ENCODE results near the gene FOXL2. TPM values are rescaled to one million over a fixed set of nuclear protein-coding genes. Genes with fewer than 3 reads are reported as not detected.

FOXL2 gene
- total and polyA plus RNA-seq, 2 experiments from 2014 or later, result not detected

DNA sequence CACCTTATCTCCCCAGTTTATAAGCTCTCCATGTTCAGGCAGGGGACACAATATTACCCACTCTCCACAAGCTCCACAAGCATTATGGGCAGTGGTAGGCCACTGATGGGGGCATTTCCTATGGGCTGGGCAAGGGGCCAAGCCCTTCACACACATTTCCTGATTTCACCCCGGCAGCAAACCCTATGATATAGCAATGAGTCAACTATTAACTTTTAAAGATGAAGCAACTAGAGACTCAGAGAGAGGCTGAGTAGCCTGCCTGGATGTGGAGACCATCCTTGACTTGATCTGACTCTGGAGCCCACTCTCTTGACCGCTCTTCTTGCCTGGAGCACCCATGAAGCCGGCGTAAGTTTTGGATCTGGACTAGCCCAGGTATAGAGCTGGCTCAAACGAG lies 27.5 kb upstream of the FOXL2 start:
- DNase-seq (ENCODE audit: low spot score), result no peak
- 88% methylated on average over 5 of the region's 5 CpGs for WGBS (ENCODE audit: low lambda C conversion rate, missing lambda C conversion rate)

DNA sequence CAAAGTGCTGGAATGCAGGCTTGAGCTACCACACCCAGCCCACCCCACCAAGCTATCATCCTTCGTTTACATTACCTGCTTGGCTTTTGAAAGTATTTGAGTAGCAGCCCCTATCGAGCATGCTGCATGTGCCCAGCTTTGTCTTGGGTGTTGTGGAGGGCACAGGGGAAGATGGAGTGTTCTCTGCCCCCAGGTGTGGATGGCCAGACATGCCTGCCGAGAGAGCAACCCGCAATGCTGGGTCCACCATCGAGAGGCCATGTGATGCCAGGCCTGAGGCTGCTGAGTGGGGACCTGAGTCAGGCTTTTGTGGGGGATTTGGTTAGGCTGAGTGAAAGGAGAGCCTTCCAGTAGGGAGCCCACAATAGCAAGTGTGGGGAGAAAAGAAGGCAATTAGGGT lies 26.0 kb upstream of the FOXL2 start:
- Histone ChIP-seq H3K9me3 (ENCODE audit: low read depth) (no peaks in the 10 kb centered on the region), H3K4me2 (no peak overlapping the region), H4K20me1 (ENCODE audit: insufficient read depth, poor library complexity, severe bottlenecking) (no peaks in the 10 kb centered on the region), H3K27ac (no peak overlapping the region), H3K36me3 (replicated peaks; ENCODE audit: insufficient read depth, low read depth) (no peaks in the 10 kb centered on the region), H2AFZ (no peak overlapping the region), H3K9me2 (replicated peaks; ENCODE audit: insufficient read depth) (no peaks in the 10 kb centered on the region), H3K27me3 (peaks cover 4% of the 10 kb centered on the region), H3K4me3 (no peak overlapping the region), H3K4me1 (ENCODE audit: insufficient read depth) (no peaks in the 10 kb centered on the region), H3K79me2 (no peaks in the 10 kb centered on the region)
- DNase-seq (ENCODE audit: low spot score), result no peak
- no peak for TF ChIP-seq EZH2 (IDR thresholded peaks at IDR 0.05; ENCODE audit: borderline replicate concordance)
- TF ChIP-seq EZH2phosphoT487 (IDR thresholded peaks at IDR 0.05; ENCODE audit: low read depth, severe bottlenecking, unreplicated experiment), result no peak
- TF ChIP-seq, protein P1, sequence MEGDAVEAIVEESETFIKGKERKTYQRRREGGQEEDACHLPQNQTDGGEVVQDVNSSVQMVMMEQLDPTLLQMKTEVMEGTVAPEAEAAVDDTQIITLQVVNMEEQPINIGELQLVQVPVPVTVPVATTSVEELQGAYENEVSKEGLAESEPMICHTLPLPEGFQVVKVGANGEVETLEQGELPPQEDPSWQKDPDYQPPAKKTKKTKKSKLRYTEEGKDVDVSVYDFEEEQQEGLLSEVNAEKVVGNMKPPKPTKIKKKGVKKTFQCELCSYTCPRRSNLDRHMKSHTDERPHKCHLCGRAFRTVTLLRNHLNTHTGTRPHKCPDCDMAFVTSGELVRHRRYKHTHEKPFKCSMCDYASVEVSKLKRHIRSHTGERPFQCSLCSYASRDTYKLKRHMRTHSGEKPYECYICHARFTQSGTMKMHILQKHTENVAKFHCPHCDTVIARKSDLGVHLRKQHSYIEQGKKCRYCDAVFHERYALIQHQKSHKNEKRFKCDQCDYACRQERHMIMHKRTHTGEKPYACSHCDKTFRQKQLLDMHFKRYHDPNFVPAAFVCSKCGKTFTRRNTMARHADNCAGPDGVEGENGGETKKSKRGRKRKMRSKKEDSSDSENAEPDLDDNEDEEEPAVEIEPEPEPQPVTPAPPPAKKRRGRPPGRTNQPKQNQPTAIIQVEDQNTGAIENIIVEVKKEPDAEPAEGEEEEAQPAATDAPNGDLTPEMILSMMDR (IDR thresholded peaks at IDR 0.05; ENCODE audit: poor library complexity), result no peak
- 81% methylated on average over 5 of the region's 5 CpGs for WGBS (ENCODE audit: low lambda C conversion rate, missing lambda C conversion rate)

More for the DNA sequence above, 27.5 kb upstream of the FOXL2 start:
- H3K4me1 ChIP-seq (ENCODE audit: insufficient read depth), result no peaks in the 10 kb centered on the region
- H3K4me2 ChIP-seq, result no peak overlapping the region
- TF ChIP-seq, protein P1 (IDR thresholded peaks at IDR 0.05; ENCODE audit: poor library complexity), result no peak
- no peak for TF ChIP-seq EZH2 (IDR thresholded peaks at IDR 0.05; ENCODE audit: borderline replicate concordance)
- TF ChIP-seq EZH2phosphoT487 (IDR thresholded peaks at IDR 0.05; ENCODE audit: low read depth, severe bottlenecking, unreplicated experiment), result no peak
- H3K36me3 ChIP-seq (replicated peaks; ENCODE audit: insufficient read depth, low read depth), result no peaks in the 10 kb centered on the region
- no peaks in the 10 kb centered on the region for H3K9me3 ChIP-seq (ENCODE audit: low read depth)
- H2AFZ ChIP-seq, result no peak overlapping the region
- H4K20me1 ChIP-seq (ENCODE audit: insufficient read depth, poor library complexity, severe bottlenecking), result no peaks in the 10 kb centered on the region
- peaks cover 4% of the 10 kb centered on the region for H3K27me3 ChIP-seq
- no peak overlapping the region for H3K4me3 ChIP-seq
- H3K27ac ChIP-seq, result no peak overlapping the region
- no peaks in the 10 kb centered on the region for H3K9me2 ChIP-seq (replicated peaks; ENCODE audit: insufficient read depth)
- H3K79me2 ChIP-seq, result no peaks in the 10 kb centered on the region

DNA sequence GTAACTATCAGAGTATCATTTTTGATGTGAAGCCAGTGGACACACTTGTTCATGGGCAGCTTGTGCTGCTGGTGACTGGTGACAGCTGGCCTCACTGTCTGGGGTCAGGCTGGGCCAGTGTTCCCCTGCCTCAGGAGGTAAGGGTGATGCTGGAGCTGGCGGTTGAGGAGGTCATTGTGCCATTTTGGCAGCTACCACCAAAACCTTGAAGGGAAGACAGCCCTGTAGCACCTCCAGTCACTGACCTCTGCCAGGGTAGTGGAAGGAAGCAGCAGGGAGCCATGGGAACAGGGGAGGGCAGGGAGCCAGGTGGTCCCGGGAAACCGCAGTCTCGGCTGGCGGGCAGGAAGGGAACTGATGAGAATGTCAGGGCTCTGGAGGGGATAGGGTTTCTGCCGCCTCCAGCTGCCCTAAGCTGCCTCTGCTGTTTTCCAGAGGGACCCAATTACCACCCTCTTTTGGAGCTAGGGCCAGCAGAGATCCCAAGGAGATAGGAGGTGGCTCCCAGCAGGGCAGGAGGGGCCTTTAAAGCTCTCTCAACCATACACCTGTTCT lies 24.9 kb upstream of the FOXL2 start:
- no peaks in the 10 kb centered on the region for H3K36me3 ChIP-seq (replicated peaks; ENCODE audit: insufficient read depth, low read depth)
- no peaks in the 10 kb centered on the region for H3K4me1 ChIP-seq (ENCODE audit: insufficient read depth)
- H3K9me3 ChIP-seq (ENCODE audit: low read depth), result no peaks in the 10 kb centered on the region
- no peaks in the 10 kb centered on the region for H3K9me2 ChIP-seq (replicated peaks; ENCODE audit: insufficient read depth)
- no peak for DNase-seq (ENCODE audit: low spot score)
- H3K4me3 ChIP-seq, result no peak overlapping the region
- 92% methylated on average over 6 of the region's 6 CpGs for WGBS (ENCODE audit: low lambda C conversion rate, missing lambda C conversion rate)
- H3K27ac ChIP-seq, result no peak overlapping the region
- peaks cover 4% of the 10 kb centered on the region for H3K27me3 ChIP-seq
- H3K4me2 ChIP-seq, result no peak overlapping the region
- H4K20me1 ChIP-seq (ENCODE audit: insufficient read depth, poor library complexity, severe bottlenecking), result no peaks in the 10 kb centered on the region
- no peak overlapping the region for H2AFZ ChIP-seq
- H3K79me2 ChIP-seq, result no peaks in the 10 kb centered on the region
- no peak for TF ChIP-seq EZH2 (IDR thresholded peaks at IDR 0.05; ENCODE audit: borderline replicate concordance)
- TF ChIP-seq, protein P1 (IDR thresholded peaks at IDR 0.05; ENCODE audit: poor library complexity), result no peak
- no peak for TF ChIP-seq EZH2phosphoT487 (IDR thresholded peaks at IDR 0.05; ENCODE audit: low read depth, severe bottlenecking, unreplicated experiment)

DNA sequence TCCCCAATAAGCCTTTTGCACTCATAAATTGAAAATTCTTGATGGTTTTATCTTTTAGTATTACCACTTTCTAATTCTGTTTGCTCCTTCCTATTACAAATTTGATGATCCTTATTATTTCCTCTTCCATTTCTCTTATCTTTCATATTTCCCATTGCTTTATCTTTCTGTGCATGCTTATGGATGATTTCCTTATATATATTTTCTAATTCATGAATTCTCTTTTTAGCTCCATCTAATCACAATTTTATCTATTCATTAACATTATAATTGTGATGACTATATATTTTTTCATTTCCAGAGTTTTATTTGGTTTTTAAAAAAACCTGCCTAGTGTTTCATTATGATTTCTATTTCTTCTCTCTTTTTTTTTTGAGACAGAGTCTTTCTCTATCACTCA lies 18.0 kb upstream of the FOXL2 start:
- TF ChIP-seq, protein P1 (IDR thresholded peaks at IDR 0.05; ENCODE audit: poor library complexity), result no peak
- TF ChIP-seq EZH2 (IDR thresholded peaks at IDR 0.05; ENCODE audit: borderline replicate concordance), result no peak
- TF ChIP-seq EZH2phosphoT487 (IDR thresholded peaks at IDR 0.05; ENCODE audit: low read depth, severe bottlenecking, unreplicated experiment), result no peak
- no peaks in the 10 kb centered on the region for H3K4me1 ChIP-seq (ENCODE audit: insufficient read depth)
- H3K9me3 ChIP-seq (ENCODE audit: low read depth), result peaks cover 5% of the 10 kb centered on the region
- no peak overlapping the region for H3K27ac ChIP-seq
- no peaks in the 10 kb centered on the region for H3K9me2 ChIP-seq (replicated peaks; ENCODE audit: insufficient read depth)
- H3K27me3 ChIP-seq, result no peaks in the 10 kb centered on the region
- H3K79me2 ChIP-seq, result no peaks in the 10 kb centered on the region
- H3K4me2 ChIP-seq, result no peak overlapping the region
- DNase-seq (ENCODE audit: low spot score), result no peak
- no peak overlapping the region for H2AFZ ChIP-seq
- H4K20me1 ChIP-seq (ENCODE audit: insufficient read depth, poor library complexity, severe bottlenecking), result no peaks in the 10 kb centered on the region
- no peak overlapping the region for H3K4me3 ChIP-seq
- no peaks in the 10 kb centered on the region for H3K36me3 ChIP-seq (replicated peaks; ENCODE audit: insufficient read depth, low read depth)
